DND-41 (cell line): ENCODE results near the gene GRIN2A.

ENCODE experiments used
- ATAC-seq: fragments of 200-7000 bp; cut with Tn5 transposase; 3 replicates; pipeline ENCODE4 v1.9.1; 2021; ENCODE audit warnings: low read depth; ENCODE audit not compliant: insufficient read depth
- DNase-seq: peaks from one replicate; pipeline ENCODE4 v3.0.0-alpha.2; 2020
- H2AFZ ChIP-seq: 2 replicates; pipeline ENCODE4 v1.6.0; 2012; ENCODE audit warnings: low read depth, low read length
- H3K27ac ChIP-seq: 2 replicates; pipeline ENCODE4 v1.5.1; 2012; ENCODE audit warnings: low read length, inconsistent platforms
- H3K27me3 ChIP-seq: fragments of 200-600 bp; sonication (generic); 2 replicates; pipeline ENCODE4 v1.6.0; 2012; ENCODE audit warnings: low read length, mild to moderate bottlenecking, inconsistent platforms; ENCODE audit not compliant: insufficient read depth, poor library complexity
- H3K36me3 ChIP-seq: 2 replicates; pipeline ENCODE4 v1.5.1; 2012; ENCODE audit warnings: low read length, inconsistent platforms; ENCODE audit not compliant: insufficient read depth
- H3K4me1 ChIP-seq: 2 replicates; pipeline ENCODE4 v1.5.1; 2012; ENCODE audit warnings: mild to moderate bottlenecking, low read length; ENCODE audit not compliant: insufficient read depth
- H3K4me2 ChIP-seq: 2 replicates; pipeline ENCODE4 v1.6.0; 2012; ENCODE audit warnings: mild to moderate bottlenecking, moderate library complexity, low read length, inconsistent platforms; ENCODE audit not compliant: insufficient read depth
- H3K4me3 ChIP-seq, 2 experiments: fragments of 200-600 bp in 1 of 2; shearing (Covaris generic) in 1 of 2; 2 replicates each; pipeline ENCODE4 v1.5.1; 2012 to 2016; ENCODE audit warnings: inconsistent platforms in 2 of 2, low read length in 2 of 2, mild to moderate bottlenecking in 2 of 2, low read depth in 1 of 2, moderate library complexity in 1 of 2
- H3K79me2 ChIP-seq: 2 replicates; pipeline ENCODE4 v1.6.0; 2012; ENCODE audit warnings: low read length, inconsistent platforms; ENCODE audit not compliant: insufficient read depth
- H3K9ac ChIP-seq: 2 replicates; pipeline ENCODE4 v1.6.0; 2012; ENCODE audit warnings: low read depth, mild to moderate bottlenecking, inconsistent platforms, low read length, moderate library complexity
- H3K9me3 ChIP-seq: 2 replicates; pipeline ENCODE4 v1.5.1; 2012; ENCODE audit warnings: low read length, moderate library complexity, mild to moderate bottlenecking, inconsistent platforms; ENCODE audit not compliant: insufficient read depth, severe bottlenecking
- H4K20me1 ChIP-seq: 2 replicates; pipeline ENCODE4 v1.6.0; 2012; ENCODE audit warnings: low read length; ENCODE audit not compliant: insufficient read depth
- EZH2 ChIP-seq: IDR thresholded peaks from 3 replicates; pipeline ENCODE4 v1.6.1; 2012; ENCODE audit warnings: borderline replicate concordance, low read depth, mild to moderate bottlenecking, moderate library complexity, low read length, inconsistent platforms; ENCODE audit not compliant: severe bottlenecking
- TF ChIP-seq, protein P1 (sequence below): IDR thresholded peaks from 2 replicates; pipeline ENCODE4 v1.5.1; 2012; ENCODE audit warnings: borderline replicate concordance, low read length, moderate library complexity, mild to moderate bottlenecking; ENCODE audit not compliant: poor library complexity, severe bottlenecking; ENCODE audit errors: extremely low read depth

The GRIN2A gene

DNA sequence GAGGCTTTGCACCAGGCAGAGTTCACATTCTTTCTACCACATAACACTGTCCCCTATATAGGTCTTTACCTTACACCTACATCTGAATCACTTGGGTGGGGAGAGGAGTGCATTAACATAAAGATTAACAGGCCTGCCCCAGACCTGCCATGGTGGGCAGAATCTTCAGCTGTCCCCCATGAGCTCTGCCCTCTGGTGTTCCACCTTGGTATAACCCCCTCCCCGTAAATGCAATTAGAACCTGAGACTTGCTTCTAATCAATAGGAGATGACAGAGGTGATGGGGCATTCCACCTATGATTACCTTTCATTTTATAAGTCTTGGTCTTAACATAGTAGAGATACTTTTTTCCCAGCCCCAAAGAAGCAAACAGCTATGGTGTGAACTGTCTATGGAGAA, 20.4 kb upstream of the GRIN2A start:
- H3K9me3 ChIP-seq, result peaks cover 4% of the 10 kb centered on the region
- no peaks in the 10 kb centered on the region for H3K36me3 ChIP-seq
- no peak for TF ChIP-seq EZH2
- TF ChIP-seq, protein P1, sequence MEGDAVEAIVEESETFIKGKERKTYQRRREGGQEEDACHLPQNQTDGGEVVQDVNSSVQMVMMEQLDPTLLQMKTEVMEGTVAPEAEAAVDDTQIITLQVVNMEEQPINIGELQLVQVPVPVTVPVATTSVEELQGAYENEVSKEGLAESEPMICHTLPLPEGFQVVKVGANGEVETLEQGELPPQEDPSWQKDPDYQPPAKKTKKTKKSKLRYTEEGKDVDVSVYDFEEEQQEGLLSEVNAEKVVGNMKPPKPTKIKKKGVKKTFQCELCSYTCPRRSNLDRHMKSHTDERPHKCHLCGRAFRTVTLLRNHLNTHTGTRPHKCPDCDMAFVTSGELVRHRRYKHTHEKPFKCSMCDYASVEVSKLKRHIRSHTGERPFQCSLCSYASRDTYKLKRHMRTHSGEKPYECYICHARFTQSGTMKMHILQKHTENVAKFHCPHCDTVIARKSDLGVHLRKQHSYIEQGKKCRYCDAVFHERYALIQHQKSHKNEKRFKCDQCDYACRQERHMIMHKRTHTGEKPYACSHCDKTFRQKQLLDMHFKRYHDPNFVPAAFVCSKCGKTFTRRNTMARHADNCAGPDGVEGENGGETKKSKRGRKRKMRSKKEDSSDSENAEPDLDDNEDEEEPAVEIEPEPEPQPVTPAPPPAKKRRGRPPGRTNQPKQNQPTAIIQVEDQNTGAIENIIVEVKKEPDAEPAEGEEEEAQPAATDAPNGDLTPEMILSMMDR, result peak; percentile 37
- DNase-seq (no peak), ATAC-seq (no peak)
- H3K79me2 ChIP-seq, result no peaks in the 10 kb centered on the region
- H3K4me2 ChIP-seq, result no peak overlapping the region
- no peak overlapping the region for H2AFZ ChIP-seq
- H3K27me3 ChIP-seq, result no peaks in the 10 kb centered on the region
- no peaks in the 10 kb centered on the region for H3K4me1 ChIP-seq
- H3K4me3 ChIP-seq, result no peak overlapping the region
- no peaks in the 10 kb centered on the region for H4K20me1 ChIP-seq
- no peak overlapping the region for H3K9ac ChIP-seq
- no peak overlapping the region for H3K27ac ChIP-seq

- peaks cover 4% of the 10 kb centered on the region for H3K9me3 ChIP-seq
- H2AFZ ChIP-seq, result no peak overlapping the region
- H3K4me3 ChIP-seq, result no peak overlapping the region
- H3K27me3 ChIP-seq, result no peaks in the 10 kb centered on the region
- no peak overlapping the region for H3K27ac ChIP-seq
- H3K79me2 ChIP-seq, result no peaks in the 10 kb centered on the region
- no peak for TF ChIP-seq EZH2
- TF ChIP-seq, protein P1, result no peak
- H3K4me2 ChIP-seq, result no peak overlapping the region
- no peak for DNase-seq
- no peak for ATAC-seq
- H3K9ac ChIP-seq, result no peak overlapping the region
- no peaks in the 10 kb centered on the region for H3K4me1 ChIP-seq
- H3K36me3 ChIP-seq, result no peaks in the 10 kb centered on the region
- H4K20me1 ChIP-seq, result no peaks in the 10 kb centered on the region
Measured at GRCh38 chr16:10200637-10201586, 18.7 kb upstream of the GRIN2A start.

DNA sequence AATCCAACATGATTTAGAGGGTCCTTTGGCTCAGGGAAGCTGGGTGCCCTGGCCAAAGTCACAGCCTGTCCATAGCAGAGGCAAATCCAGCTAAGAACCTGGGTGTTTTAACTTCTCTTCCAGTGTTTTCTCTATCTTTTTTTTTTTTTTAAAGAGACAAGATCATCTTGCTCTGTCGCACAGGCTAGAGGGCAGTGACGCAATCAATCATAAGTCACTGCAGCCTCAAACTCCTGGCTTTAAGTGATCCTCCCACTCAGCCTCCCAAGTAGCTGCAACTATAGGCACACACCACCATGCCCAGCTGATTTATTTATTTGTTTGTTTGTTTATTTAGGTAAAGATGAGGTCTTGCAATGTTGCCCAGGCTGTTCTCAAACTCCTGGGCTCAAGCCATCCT, 14.8 kb upstream of the GRIN2A start:
- ATAC-seq (no peak), DNase-seq (no peak)
- no peak overlapping the region for H3K27ac ChIP-seq
- no peaks in the 10 kb centered on the region for H3K27me3 ChIP-seq
- no peak overlapping the region for H2AFZ ChIP-seq
- no peak overlapping the region for H3K9ac ChIP-seq
- no peaks in the 10 kb centered on the region for H3K36me3 ChIP-seq
- no peak overlapping the region for H3K4me3 ChIP-seq
- no peaks in the 10 kb centered on the region for H3K9me3 ChIP-seq
- H3K4me2 ChIP-seq, result no peak overlapping the region
- H3K4me1 ChIP-seq, result no peaks in the 10 kb centered on the region
- H3K79me2 ChIP-seq, result no peaks in the 10 kb centered on the region
- no peaks in the 10 kb centered on the region for H4K20me1 ChIP-seq
- TF ChIP-seq EZH2, result no peak
- TF ChIP-seq, protein P1, result no peak
